Activated CD8-positive, alpha-beta T cell treated with anti-CD3 and anti-CD28 coated beads for 36 hours (primary cell): ENCODE measurements around the gene RPL3. TPM values are rescaled to one million over a fixed set of nuclear protein-coding genes. Genes with fewer than 3 reads are reported as not detected.
"Not testable (repeated sequence)": the region's sequence is repeated elsewhere in the genome, so short reads cannot be mapped to it uniquely, and the experiment has no call there.

Experiments
- ATAC-seq: fragments of 200-7000 bp; cut with Tn5 transposase; one replicate; pipeline ENCODE4 v1.10.0; 2021; ENCODE audit warnings: mild to moderate bottlenecking, moderate library complexity
- CTCF ChIA-PET: fragments of 350-600 bp; sonication (Branson Sonifier 250); formaldehyde crosslinking; loops from one replicate; lab custom pipeline; 2021; ENCODE audit warnings: antibody characterized with exemption; lab: Charles Lee
- POLR2A ChIA-PET: fragments of 350-600 bp; sonication (Branson Sonifier 250); formaldehyde crosslinking; loops from one replicate; lab custom pipeline; 2021; ENCODE audit warnings: antibody characterized with exemption; lab: Charles Lee
- DNase-seq: peaks from one replicate; pipeline ENCODE4 v3.0.0-alpha.2; 2020
- H3K27ac Mint-ChIP-seq: one replicate; pipeline ENCODE4 v1.8.0; 2021; ENCODE audit warnings: mild to moderate bottlenecking, mixed read lengths
- H3K27me3 Mint-ChIP-seq: one replicate; pipeline ENCODE4 v1.8.0; 2021; ENCODE audit warnings: mixed read lengths
- H3K36me3 Mint-ChIP-seq: one replicate; pipeline ENCODE4 v1.8.0; 2021; ENCODE audit warnings: low read depth, mixed read lengths
- H3K4me1 Mint-ChIP-seq: one replicate; pipeline ENCODE4 v1.8.0; 2021; ENCODE audit warnings: low read depth, mixed read lengths
- H3K4me3 Mint-ChIP-seq: one replicate; pipeline ENCODE4 v1.8.0; 2021; ENCODE audit warnings: mild to moderate bottlenecking, moderate library complexity, mixed read lengths
- H3K9me3 Mint-ChIP-seq: one replicate; pipeline ENCODE4 v1.8.0; 2021; ENCODE audit warnings: mixed read lengths
- CTCF ChIP-seq: fragments of 200-600 bp; IDR thresholded peaks from one replicate; pipeline ENCODE4 v1.8.0; 2022; ENCODE audit warnings: antibody characterized with exemption, mild to moderate bottlenecking
- intact Hi-C: fragments of 100-400 bp; cut with micrococcal nuclease; formaldehyde crosslinking; loops from one replicate; pipeline ENCODE4 v1.10.0; 2022
- total RNA-seq, 2 experiments: library from RNA; stranded (reverse); gene quantifications; one replicate each; pipeline ENCODE4 v1.2.3, GENCODE V29; 2021

Gene RPL3
- total RNA-seq, 2 experiments from 2014 or later, result 3,563 to 3,599 TPM

- H3K4me1 Mint-ChIP-seq, result peaks cover 4% of the 10 kb centered on the region
- POLR2A ChIA-PET, result interaction anchor here (0.6 kb wide), 1 partner anchor 21 kb away, joined by 3 read pairs; the partner anchor contains the start of gene RPL3
- H3K4me3 Mint-ChIP-seq, result no peak overlapping the region
- no peak overlapping the region for H3K27ac Mint-ChIP-seq
- no peaks in the 10 kb centered on the region for H3K9me3 Mint-ChIP-seq
- ATAC-seq (no peak), DNase-seq (no peak)
- CTCF ChIA-PET, result interaction anchor here (5.7 kb wide), 1 partner anchor 11 kb away, joined by 66 read pairs; no protein-coding TSS in a partner anchor
- H3K36me3 Mint-ChIP-seq, result no peaks in the 10 kb centered on the region
- intact Hi-C loops, result no loop called here
- peaks cover 6% of the 10 kb centered on the region for H3K27me3 Mint-ChIP-seq
- no peak for TF ChIP-seq CTCF
Observed at GRCh38 chr22:39341179-39341578, 21.8 kb upstream of the RPL3 start.

GRCh38 chr22:39339775-39340174 is 20.4 kb upstream of the RPL3 start:
- H3K27me3 Mint-ChIP-seq, H3K27ac Mint-ChIP-seq, H3K4me1 Mint-ChIP-seq, ATAC-seq, H3K4me3 Mint-ChIP-seq, H3K9me3 Mint-ChIP-seq, intact Hi-C loops, H3K36me3 Mint-ChIP-seq, POLR2A ChIA-PET, DNase-seq: not testable (repeated sequence)
- CTCF ChIA-PET, result interaction anchor here (1.3 to 5.7 kb wide), 2 partner anchors 9 to 15 kb away, joined by 3 to 66 read pairs; no protein-coding TSS in a partner anchor

GRCh38 chr22:39336411-39336810 is 17.0 kb upstream of the RPL3 start:
- intact Hi-C loops, result no loop called here
- no peaks in the 10 kb centered on the region for H3K9me3 Mint-ChIP-seq
- ATAC-seq (no peak), DNase-seq (no peak)
- H3K27ac Mint-ChIP-seq, result no peak overlapping the region
- TF ChIP-seq CTCF, result no peak
- H3K4me1 Mint-ChIP-seq, result peaks cover 11% of the 10 kb centered on the region
- POLR2A ChIA-PET, result no interaction called here
- no peak overlapping the region for H3K4me3 Mint-ChIP-seq
- CTCF ChIA-PET, result interaction anchor here (1.9 kb wide), 1 partner anchor 20 kb away, joined by 5 read pairs; no protein-coding TSS in a partner anchor
- H3K27me3 Mint-ChIP-seq, result no peaks in the 10 kb centered on the region
- H3K36me3 Mint-ChIP-seq, result no peaks in the 10 kb centered on the region

GRCh38 chr22:39332441-39333064 is 13.1 kb upstream of the RPL3 start:
- H3K36me3 Mint-ChIP-seq, result no peaks in the 10 kb centered on the region
- intact Hi-C loops, result no loop called here
- ChIA-PET POLR2A (interaction anchor here (5.9 kb wide), 1 partner anchor 15 kb away, joined by 47 read pairs; the partner anchor contains the start of gene RPL3), CTCF (interaction anchor here (1.6 to 7.8 kb wide), 6 partner anchors 9 to 196 kb away, joined by 5 to 66 read pairs (median 13); partner anchors contain the start of gene RPL3)
- peaks cover 16% of the 10 kb centered on the region for H3K4me1 Mint-ChIP-seq
- ATAC-seq (peak; percentile 34), DNase-seq (no peak)
- no peak overlapping the region for H3K4me3 Mint-ChIP-seq
- no peak overlapping the region for H3K27ac Mint-ChIP-seq
- no peak for TF ChIP-seq CTCF
- no peaks in the 10 kb centered on the region for H3K27me3 Mint-ChIP-seq
- H3K9me3 Mint-ChIP-seq, result no peaks in the 10 kb centered on the region

GRCh38 chr22:39330553-39330952 is 11.1 kb upstream of the RPL3 start:
- POLR2A ChIA-PET, result interaction anchor here (5.9 kb wide), 1 partner anchor 13 kb away, joined by 47 read pairs; the partner anchor contains the start of gene RPL3
- H3K27ac Mint-ChIP-seq, H3K4me3 Mint-ChIP-seq, H3K27me3 Mint-ChIP-seq, intact Hi-C loops, H3K9me3 Mint-ChIP-seq, H3K36me3 Mint-ChIP-seq, ATAC-seq, DNase-seq: not testable (repeated sequence)
- peaks cover 16% of the 10 kb centered on the region for H3K4me1 Mint-ChIP-seq
- CTCF ChIA-PET, result interaction anchor here (0.6 to 7.8 kb wide), 15 partner anchors 10 to 461 kb away, joined by 3 to 66 read pairs (median 4); partner anchors contain the start of genes RPL3 and SYNGR1
